C4-2B (cell line): ENCODE data around the gene SRSF2.

Experiments used
- CTCF ChIP-seq: fragments of 450-650 bp; conservative IDR thresholded peaks from 2 replicates; pipeline ENCODE4 v1.5.1; 2017; ENCODE audit warnings: mild to moderate bottlenecking
- ZFX ChIP-seq: fragments of 450-650 bp; IDR thresholded peaks from 2 replicates; pipeline ENCODE4 v1.6.1; 2017

DNA sequence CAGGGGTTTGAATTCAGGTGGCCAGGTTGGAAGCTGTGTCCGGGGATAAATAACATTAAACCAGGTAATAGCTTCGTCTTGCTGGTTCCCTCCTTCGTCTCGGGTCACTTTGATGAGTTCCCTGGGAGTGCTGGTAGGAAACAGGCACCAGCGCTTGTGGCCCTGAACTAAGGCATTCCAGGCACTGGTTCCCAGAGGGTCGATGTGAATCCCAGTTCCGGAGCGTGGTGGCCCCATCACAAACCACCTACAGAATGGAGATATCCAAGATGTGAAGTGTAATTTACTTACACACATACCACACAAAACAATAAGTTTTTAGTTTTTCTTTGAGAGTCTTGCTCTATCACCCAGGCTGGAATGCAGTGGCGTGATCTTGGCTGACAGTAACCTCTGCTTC is 13.3 kb downstream of the SRSF2 start:
- no peak for TF ChIP-seq CTCF
- no peak for TF ChIP-seq ZFX
